GM23338 (cell line): ENCODE results near the gene RASIP1. TPM values are rescaled to one million over a fixed set of nuclear protein-coding genes. Genes with fewer than 3 reads are reported as not detected.

Source experiments
- ATAC-seq: fragments of 200-7000 bp; cut with Tn5 transposase; 3 replicates; pipeline ENCODE4 v1.9.1; 2020
- DNase-seq: peaks from one replicate; pipeline ENCODE4 v3.0.0-alpha.2; 2015; ENCODE audit warnings: low spot score
- H2AFZ ChIP-seq: fragments of 200-600 bp; sonication (generic); 2 replicates; pipeline ENCODE4 v1.8.0; 2016; ENCODE audit warnings: antibody characterized with exemption, mild to moderate bottlenecking, moderate library complexity
- H3F3A ChIP-seq: fragments of 200-600 bp; sonication (generic); replicated peaks from 2 replicates; pipeline ENCODE4 v1.8.0; 2017; ENCODE audit warnings: antibody characterized with exemption, mixed run types, low read depth
- H3K27ac ChIP-seq: fragments of 200-600 bp; sonication (generic); 2 replicates; pipeline ENCODE4 v1.6.1; 2016; ENCODE audit warnings: low read depth
- H3K27me3 ChIP-seq: fragments of 200-600 bp; sonication (generic); 2 replicates; pipeline ENCODE4 v1.8.0; 2016; ENCODE audit warnings: mild to moderate bottlenecking, mixed run types, moderate library complexity; ENCODE audit not compliant: insufficient read depth
- H3K36me3 ChIP-seq: fragments of 200-600 bp; sonication (generic); 2 replicates; pipeline ENCODE4 v1.8.0; 2016; ENCODE audit warnings: mild to moderate bottlenecking; ENCODE audit not compliant: insufficient read depth
- H3K4me1 ChIP-seq: fragments of 200-600 bp; sonication (generic); 2 replicates; pipeline ENCODE4 v1.8.0; 2016; ENCODE audit warnings: mild to moderate bottlenecking, moderate library complexity; ENCODE audit not compliant: insufficient read depth
- H3K4me2 ChIP-seq: fragments of 200-600 bp; sonication (generic); 2 replicates; pipeline ENCODE4 v1.7.1; 2017; ENCODE audit warnings: mixed run types
- H3K4me3 ChIP-seq: fragments of 200-600 bp; sonication (generic); 2 replicates; pipeline ENCODE4 v1.6.1; 2016; ENCODE audit warnings: mixed run types
- H3K79me2 ChIP-seq: fragments of 200-600 bp; sonication (generic); replicated peaks from 2 replicates; pipeline ENCODE4 v1.8.0; 2017; ENCODE audit warnings: mild to moderate bottlenecking; ENCODE audit not compliant: insufficient read depth
- H3K9me2 ChIP-seq: fragments of 200-600 bp; sonication (generic); 2 replicates; pipeline ENCODE4 v1.8.0; 2017; ENCODE audit not compliant: insufficient read depth
- H4K20me1 ChIP-seq: fragments of 200-600 bp; sonication (generic); replicated peaks from 2 replicates; pipeline ENCODE4 v1.8.0; 2017; ENCODE audit warnings: mild to moderate bottlenecking; ENCODE audit not compliant: insufficient read depth
- H3K27ac Mint-ChIP-seq: 2 replicates; pipeline ENCODE4 v1.8.0; 2020; ENCODE audit warnings: inconsistent platforms, mild to moderate bottlenecking, moderate library complexity, mixed read lengths
- H3K27me3 Mint-ChIP-seq: 3 replicates; pipeline ENCODE4 v1.8.0; 2022; ENCODE audit warnings: low read depth, mild to moderate bottlenecking, moderate library complexity, mixed read lengths, inconsistent platforms; ENCODE audit not compliant: insufficient read depth, poor library complexity
- H3K36me3 Mint-ChIP-seq: 3 replicates; pipeline ENCODE4 v1.8.0; 2021; ENCODE audit warnings: low read depth, mild to moderate bottlenecking, inconsistent platforms, moderate library complexity, mixed read lengths
- H3K4me1 Mint-ChIP-seq: 3 replicates; pipeline ENCODE4 v1.8.0; 2020; ENCODE audit warnings: mild to moderate bottlenecking, inconsistent platforms, mixed read lengths
- H3K4me3 Mint-ChIP-seq: 3 replicates; pipeline ENCODE4 v1.8.0; 2021; ENCODE audit warnings: moderate library complexity, mild to moderate bottlenecking, inconsistent platforms, mixed read lengths
- H3K9me3 Mint-ChIP-seq: 3 replicates; pipeline ENCODE4 v1.8.0; 2020; ENCODE audit warnings: moderate library complexity, mild to moderate bottlenecking, inconsistent platforms, mixed read lengths
- CTCF ChIP-seq, 2 experiments: fragments of 200-600 bp in 1 of 2; sonication (generic) in 1 of 2; conservative IDR thresholded peaks; 2 replicates each; pipeline versions ENCODE4 v1.5.1 to v1.6.1; 2016 to 2017; ENCODE audit warnings: antibody characterized with exemption in 2 of 2, low read depth in 2 of 2, mild to moderate bottlenecking in 2 of 2, moderate library complexity in 1 of 2
- JUNB ChIP-seq: IDR thresholded peaks from one replicate; pipeline ENCODE4 v1.6.1; 2016; ENCODE audit warnings: antibody characterized with exemption; ENCODE audit not compliant: unreplicated experiment
- STAT1 ChIP-seq: IDR thresholded peaks from one replicate; pipeline ENCODE4 v1.6.1; 2016; ENCODE audit warnings: antibody characterized with exemption; ENCODE audit not compliant: unreplicated experiment
- polyA plus RNA-seq: library from polyadenylated mRNA; unstranded; fragments of >200 nt; fragmentation: Nextera tagmentation; extraction: Ambion mirVana; gene quantifications from 2 replicates; pipeline ENCODE4 v1.2.1, GENCODE V29; 2016
- total RNA-seq: library from RNA; depleted of rRNA; stranded (reverse); fragments of >200 nt; shearing (Covaris generic); gene quantifications from 2 replicates; pipeline ENCODE4 v1.2.3, GENCODE V29; 2014

RASIP1 gene
- total and polyA plus RNA-seq, 2 experiments from 2014 or later = 9.2 to 14.8 TPM

- TF ChIP-seq STAT1 = no peak
These were observed 63.9 kb downstream of the RASIP1 start (continued) for GRCh38 chr19:48676487-48676886.

DNA sequence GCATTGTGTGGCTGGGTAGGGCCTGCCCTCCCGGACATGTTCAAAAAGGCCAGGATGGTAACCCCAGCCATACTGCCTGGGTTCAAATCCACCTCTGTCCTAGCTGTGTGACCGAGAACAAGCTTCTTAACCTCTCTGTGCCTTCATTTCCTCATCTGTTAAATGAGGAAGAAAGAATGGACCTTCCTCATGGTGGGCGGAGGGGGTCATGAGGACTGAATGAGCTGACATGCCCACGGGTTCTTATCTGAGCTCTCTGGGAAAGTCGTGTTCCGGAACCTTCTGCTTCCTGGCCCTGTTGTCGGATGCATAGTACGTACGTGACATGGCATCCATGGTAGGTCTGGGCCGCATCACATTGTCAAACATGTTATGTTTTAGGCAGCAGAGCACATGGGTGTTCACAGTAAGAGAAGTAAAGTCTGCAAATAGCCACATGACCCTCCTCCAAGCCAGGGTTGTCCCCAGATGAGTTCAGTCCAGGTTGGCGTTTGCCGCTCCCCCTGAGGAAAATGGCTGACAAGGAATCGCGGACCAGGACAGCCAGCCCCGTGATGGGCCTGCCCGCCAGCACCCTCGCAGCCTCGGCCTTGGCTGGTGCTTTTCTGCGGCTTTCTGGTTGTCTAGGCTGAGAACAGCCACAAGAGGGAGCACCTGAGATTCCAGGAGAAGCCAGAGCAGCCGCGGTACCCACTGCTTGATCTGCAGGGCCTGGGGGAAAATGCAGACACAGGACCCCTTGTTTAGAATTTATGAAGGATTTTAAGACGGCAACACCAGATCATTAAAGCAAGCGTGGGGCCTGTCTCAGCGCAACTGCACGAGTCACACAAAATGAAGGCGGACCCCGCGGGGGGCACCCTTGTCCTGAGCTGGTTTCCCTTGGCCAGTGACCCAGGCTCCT, 65.2 kb downstream of the RASIP1 start:
- Mint-ChIP-seq H3K36me3 (no peaks in the 10 kb centered on the region), H3K4me1 (peaks cover 33% of the 10 kb centered on the region), H3K27ac (0 out of 2 replicates have a peak overlapping the region, but pooled peaks have one; percentile 27), H3K27me3 (peaks cover 23% of the 10 kb centered on the region), H3K4me3 (peak overlapping the region; percentile 33; the same call in 1 of the 3 replicates), H3K9me3 (no peaks in the 10 kb centered on the region)
- no peaks in the 10 kb centered on the region for H3K79me2 ChIP-seq
- H3K27ac ChIP-seq = no peak overlapping the region
- no peaks in the 10 kb centered on the region for H3K9me2 ChIP-seq
- H2AFZ ChIP-seq = peak overlapping the region; percentile 96; the same call in 1 of the 2 replicates
- no peak for TF ChIP-seq JUNB
- peak; percentile 84 to 90 for TF ChIP-seq CTCF (conservative IDR thresholded peaks at IDR 0.05; ENCODE audit: low read depth in 2 of 2)
- DNase-seq (peak; percentile 97), ATAC-seq (peak; percentile 79)
- no peaks in the 10 kb centered on the region for H4K20me1 ChIP-seq
- peaks cover 23% of the 10 kb centered on the region for H3K4me1 ChIP-seq
- H3K27me3 ChIP-seq = no peaks in the 10 kb centered on the region
- no peak overlapping the region; the same call in 1 of the 2 replicates for H3K4me3 ChIP-seq
- H3K4me2 ChIP-seq = peak overlapping the region; percentile 75; the same call in 1 of the 2 replicates
- H3K36me3 ChIP-seq = no peaks in the 10 kb centered on the region
- H3F3A ChIP-seq = no peaks in the 10 kb centered on the region

- ATAC-seq (peak; percentile 52), DNase-seq (peak; percentile 45)
- Mint-ChIP-seq H3K27me3 (peaks cover 23% of the 10 kb centered on the region), H3K36me3 (no peaks in the 10 kb centered on the region; the same call in 2 of the 3 replicates), H3K9me3 (peaks cover 6% of the 10 kb centered on the region; the same call in 2 of the 3 replicates), H3K4me1 (peaks cover 33% of the 10 kb centered on the region), H3K4me3 (peak overlapping the region; percentile 14; the same call in 1 of the 3 replicates), H3K27ac (no peak overlapping the region)
- H3K9me2 ChIP-seq = no peaks in the 10 kb centered on the region
- H3K4me2 ChIP-seq = peak overlapping the region; percentile 75
- TF ChIP-seq CTCF (conservative IDR thresholded peaks at IDR 0.05; ENCODE audit: low read depth in 2 of 2) = no peak
- no peak overlapping the region for H3K27ac ChIP-seq
- H3K27me3 ChIP-seq = no peaks in the 10 kb centered on the region
- no peaks in the 10 kb centered on the region for H3K36me3 ChIP-seq
- H3K4me1 ChIP-seq = peaks cover 23% of the 10 kb centered on the region
- no peaks in the 10 kb centered on the region for H3K79me2 ChIP-seq
- no peaks in the 10 kb centered on the region for H4K20me1 ChIP-seq
- H3F3A ChIP-seq = no peaks in the 10 kb centered on the region
- peak overlapping the region; percentile 96 for H2AFZ ChIP-seq
- H3K4me3 ChIP-seq = peak overlapping the region; percentile 34; the same call in 1 of the 2 replicates
These were observed 66.1 kb downstream of the RASIP1 start for GRCh38 chr19:48674216-48674809.
